GM21825 (cell line): Measurements from ENCODE around the gene THBS3.
"Not testable (repeated sequence)": the region's sequence is repeated elsewhere in the genome, so short reads cannot be mapped to it uniquely, and the experiment has no call there.

ENCODE experiments used
- ATAC-seq: cut with Tn5 transposase; IDR thresholded peaks from one replicate; pipeline ENCODE4 v1.9.1; 2021; ENCODE audit warnings: mild to moderate bottlenecking, moderate library complexity; ENCODE audit not compliant: unreplicated experiment

The THBS3 gene

DNA sequence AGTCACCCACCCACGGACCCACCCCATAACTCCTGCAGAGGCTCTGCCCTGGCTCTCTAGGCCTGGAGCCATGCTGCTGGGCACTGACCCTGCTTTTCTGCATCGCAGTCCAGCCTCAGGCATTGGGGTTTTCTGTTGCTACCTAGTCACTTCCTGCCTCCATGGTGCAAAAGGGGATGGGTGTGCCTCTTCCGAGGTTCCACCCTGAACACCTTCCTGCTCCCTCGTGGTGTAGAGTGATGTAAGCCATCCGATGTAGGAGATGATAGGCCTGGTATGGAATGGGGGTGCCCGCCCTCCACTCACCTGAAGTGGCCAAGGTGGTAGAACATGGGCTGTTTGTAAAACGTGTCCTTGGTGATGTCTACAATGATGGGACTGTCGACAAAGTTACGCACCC, 27.7 kb upstream of the THBS3 start:
- not testable (repeated sequence) for ATAC-seq

DNA sequence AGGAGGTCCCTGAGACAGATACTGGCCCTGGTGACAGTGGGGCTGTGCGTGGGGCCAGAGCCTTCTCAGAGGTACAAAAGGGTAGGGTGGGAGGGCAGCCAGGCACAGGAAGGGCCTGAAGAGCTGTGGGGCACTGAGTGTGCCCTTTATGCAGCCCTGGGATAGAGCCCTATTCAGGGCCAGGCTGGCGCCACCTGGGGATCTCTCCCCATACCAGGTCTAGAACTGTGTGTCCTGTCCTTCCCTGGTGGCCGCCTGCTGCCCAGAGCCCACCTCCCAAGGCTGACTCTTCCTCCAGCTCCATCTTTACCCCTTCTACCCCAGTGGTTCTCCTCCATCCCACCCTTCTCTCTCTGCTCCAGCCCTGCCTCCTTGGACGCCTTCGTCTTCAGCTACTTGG, 25.8 kb upstream of the THBS3 start:
- not testable (repeated sequence) for ATAC-seq

DNA sequence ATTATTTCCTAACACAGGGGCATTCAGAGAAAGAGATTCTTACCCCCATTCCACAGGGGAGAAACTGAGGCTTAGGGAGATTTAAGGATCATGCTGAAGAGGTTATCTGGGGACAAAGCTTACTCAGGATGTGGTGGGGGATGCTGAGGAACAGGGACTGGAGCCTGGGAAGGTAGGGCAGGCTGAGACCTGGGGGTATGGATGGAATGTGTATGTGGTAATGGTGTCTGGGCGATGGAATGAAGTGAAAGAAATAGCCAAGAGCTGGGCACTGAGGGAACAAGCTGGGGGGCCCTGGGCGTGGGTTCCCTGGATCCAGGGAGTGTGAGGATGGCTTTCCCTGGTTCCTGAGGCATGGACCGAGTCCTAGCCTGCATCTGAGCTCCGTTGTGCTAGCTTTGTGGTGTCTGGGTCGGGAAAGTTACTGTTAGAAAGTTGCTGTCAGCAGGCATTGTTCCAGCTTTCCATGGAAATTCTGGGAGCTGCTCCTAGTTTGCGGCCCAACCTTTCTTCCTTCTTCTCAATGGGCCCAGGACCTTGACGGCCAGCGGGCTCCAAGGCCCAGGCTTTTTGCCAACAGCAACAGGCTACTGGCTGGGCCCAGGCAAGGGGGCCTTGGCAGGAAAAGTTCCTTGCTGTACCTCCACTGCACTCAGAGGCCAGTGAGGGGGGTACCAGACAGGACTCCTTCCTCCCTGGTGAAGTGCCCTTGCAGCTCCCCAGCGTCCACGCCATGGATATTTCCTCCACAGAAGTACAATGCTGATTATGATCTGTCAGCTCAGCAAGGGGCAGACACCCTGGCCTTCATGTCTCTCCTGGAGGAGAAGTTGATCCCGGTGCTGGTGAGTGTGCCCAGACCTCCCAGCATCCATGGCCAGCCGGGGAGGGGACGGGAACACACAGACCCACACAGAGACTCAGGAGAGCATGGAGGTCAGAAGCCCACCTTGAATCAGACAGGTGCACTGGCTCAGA, 24.6 kb upstream of the THBS3 start:
- not testable (repeated sequence) for ATAC-seq

DNA sequence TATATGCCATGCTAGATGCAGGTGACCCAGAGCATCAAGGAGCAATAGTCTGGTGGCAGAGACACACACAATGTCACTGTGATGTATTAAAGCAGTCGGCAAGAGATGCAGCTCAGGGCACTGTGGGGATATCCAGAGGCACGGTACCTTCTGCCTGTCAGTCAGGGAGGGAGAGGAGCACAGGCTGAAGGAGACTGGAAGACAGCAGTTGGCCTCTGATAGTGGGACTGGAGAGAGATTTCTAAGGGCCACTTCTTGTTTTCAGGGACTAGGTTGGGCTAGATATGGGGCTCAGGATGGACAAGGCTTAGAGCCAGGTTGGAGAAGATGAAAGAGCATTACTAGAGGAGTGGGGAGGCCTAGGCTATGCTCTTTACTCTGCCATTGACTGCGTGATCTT, 23.6 kb upstream of the THBS3 start:
- not testable (repeated sequence) for ATAC-seq

DNA sequence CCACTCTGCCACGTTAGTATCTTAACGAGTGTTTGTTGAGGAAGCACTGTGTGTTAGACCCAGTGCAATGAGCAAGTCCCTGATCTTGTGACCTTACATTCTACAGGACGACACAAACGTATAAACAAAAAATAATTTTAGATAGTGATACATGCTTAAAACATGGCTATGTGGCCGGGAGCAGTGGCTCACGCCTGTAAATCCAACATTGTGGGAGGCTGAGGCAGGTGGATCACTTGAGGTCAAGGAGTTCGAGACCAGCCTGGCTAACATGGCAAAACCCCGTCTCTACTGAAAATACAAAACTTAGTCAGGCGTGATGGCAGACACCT, 20.4 kb upstream of the THBS3 start:
- ATAC-seq: no peak

DNA sequence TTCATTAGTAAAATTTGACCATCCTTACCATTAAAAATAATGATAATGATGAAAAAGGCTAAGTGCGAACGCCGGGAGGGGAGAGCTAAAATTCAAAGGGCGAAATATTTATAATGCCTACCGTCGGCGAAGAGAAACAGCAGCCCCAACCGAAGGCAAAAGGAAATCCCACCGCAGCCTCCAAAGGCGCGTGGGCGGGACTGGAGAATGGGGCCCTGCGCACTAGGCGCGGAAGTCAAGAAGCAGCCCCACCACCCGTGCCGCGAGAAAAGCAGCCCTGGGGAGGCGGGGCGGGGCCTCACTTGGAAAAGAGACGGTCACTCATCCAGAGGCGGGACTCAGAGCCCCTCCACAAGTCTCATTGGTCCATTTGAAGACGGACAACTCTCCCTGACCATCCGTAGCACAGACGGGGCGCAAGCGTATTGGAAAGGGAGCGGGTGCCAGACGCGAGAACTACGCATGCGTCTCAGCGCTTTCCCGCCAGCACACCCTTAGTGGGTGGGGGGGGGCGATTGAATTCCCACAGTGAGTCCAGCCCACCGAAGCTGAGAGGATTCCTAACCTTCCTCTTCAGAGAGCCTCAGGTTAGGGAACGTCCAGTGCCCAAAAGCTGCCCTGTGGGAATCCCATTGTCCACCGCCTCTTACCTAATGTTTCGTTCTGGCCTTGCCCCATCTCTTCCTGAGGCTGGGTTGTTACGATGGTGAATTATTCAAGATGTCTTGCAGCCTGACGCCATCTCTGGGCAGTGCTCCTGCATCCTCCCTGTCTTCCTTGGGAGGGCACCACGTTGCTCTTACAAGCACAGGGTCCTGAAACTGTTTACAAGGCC, 19.8 kb upstream of the THBS3 start:
- ATAC-seq: peak; percentile 79

DNA sequence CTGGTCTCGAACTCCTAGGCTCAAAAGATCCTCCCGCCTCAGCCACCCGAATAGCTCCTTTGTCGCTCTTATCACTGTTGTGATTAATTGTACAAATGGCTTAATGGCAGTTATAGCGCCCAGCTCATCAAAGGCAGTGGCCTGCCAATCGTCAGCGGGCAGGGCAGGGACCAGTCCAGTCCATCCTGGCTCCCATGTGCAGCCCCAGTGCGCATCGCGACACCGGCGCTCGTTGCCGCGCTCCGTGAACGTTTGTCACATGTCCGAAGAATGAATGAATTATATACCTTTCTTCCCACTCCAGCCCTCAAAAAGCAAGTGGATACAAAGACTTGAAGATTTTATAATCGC, 19.2 kb upstream of the THBS3 start:
- no peak for ATAC-seq

DNA sequence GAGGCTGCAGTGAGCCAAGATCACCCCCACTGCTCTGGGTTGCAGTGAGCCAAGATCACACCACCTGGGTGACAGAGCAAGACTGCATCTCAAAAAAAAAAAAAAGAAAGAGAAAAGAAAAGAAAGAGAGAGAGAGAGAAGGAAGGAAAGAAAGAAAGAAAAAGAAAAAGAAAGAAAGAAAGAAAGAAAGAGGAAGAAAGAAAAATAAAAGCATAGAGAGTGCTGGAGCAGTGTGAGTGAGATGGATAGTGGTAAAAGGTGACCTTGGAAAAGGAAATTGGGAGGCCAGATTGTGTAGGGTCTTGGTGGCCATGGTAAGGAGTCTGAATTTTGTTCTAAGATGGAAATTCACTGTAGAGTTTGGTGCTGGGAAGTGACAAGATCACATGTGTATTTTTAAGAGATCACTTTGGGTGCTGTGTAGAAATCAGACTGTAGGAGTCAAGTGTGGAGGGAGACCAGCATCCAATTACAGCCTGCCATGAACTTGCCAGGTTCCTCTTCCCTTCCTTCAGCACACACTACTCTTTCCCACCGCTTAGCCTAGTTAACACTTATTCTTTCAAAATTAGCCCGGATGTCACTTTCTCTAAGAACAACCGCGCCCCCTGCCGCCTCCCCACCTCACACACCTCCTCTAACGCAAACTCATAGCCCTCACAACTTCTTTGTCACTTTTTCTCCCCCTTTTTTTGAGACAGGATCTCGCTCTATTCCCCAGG, 18.7 kb upstream of the THBS3 start:
- peak; percentile 35 for ATAC-seq

DNA sequence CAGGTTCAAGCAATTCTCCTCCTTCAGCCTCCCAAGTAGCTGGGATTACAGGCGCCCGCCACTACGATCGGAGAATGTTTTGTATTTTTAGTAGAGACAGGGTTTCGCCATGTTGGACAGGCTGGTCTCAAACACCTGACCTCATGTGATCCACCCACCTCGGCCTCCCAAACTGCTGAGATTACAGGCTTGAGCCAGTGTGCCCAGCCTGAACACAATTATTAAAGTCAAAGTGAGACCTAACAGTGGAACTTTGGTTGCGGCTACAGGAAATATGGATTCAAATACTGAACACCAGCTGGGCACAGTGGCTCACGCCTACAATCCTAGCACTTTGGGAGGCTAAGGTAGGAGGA, 17.7 kb upstream of the THBS3 start:
- not testable (repeated sequence) for ATAC-seq

DNA sequence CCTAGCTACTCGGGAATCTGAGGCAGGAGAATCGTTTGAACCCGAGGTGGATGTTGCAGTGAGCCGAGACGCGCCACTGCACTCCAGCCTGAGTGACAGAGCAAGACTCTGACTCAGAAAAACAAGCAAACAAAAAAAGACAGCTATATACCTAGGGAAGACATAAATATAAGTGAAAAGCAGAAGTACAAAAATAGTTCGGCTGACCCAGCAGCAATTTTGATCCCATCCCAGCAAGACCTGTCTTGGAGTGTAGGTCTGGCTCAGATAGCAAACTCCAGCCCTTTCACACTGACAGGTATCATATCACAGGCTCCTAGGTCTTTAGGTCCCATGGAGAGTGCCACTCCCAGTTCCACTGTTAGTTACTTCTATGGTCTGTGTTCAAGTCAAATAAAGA, 15.3 kb upstream of the THBS3 start:
- ATAC-seq: no peak

DNA sequence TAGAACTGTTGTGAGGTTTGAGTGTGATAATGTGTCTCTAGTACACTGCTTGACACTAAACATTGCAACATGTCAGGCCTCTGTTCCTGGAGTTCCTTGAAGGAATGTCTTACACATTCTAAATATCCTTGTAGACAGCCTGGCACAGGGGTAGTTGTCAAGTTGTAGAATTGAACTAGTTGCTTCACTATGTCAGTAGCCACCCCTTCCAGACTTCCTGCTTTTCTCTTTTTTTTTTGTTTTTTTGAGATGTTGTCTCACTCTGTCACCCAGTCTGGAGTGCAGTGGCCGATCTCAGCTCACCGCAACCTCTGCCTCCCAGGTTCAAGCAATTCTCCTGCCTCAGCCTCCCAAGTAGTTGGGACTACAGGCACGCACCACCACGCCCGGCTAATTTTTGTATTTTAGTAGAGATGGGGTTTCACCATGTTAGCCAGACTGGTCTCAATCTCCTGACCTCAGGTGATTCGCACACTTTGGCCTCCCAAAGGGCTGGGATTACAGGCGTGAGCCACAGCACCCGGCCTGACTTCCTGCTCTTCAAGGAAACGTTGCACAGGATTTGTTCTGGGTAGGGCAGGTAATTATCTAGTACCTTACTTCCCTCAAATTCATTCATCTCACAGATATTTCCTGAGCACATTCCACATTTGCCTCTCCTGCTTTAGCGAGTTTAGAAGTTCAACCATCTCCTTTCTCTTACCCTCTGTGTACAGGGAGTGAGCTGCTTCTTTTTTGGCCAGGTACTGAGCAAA, 12.7 kb upstream of the THBS3 start:
- not testable (repeated sequence) for ATAC-seq

DNA sequence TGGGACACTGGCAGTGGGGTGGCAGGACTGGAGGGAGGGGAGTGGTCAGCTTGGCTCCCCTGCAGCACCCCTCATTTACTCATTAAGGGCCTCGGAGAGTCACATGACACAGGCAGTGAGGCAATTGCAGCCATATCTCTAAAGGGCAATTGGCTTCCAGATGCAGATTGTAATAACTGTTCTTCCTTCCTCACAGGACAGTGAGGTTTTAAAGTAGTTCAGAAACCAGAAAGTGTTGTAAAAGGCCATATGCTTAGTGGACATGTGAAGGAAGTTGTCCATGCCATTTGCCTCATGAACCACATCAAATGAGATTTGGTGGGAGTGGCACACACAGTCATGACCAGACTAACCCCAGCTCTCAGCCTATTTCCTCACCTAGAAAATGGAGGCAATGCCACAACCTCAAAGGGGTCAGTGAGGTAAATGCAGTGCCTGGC, 11.9 kb upstream of the THBS3 start:
- no peak for ATAC-seq

DNA sequence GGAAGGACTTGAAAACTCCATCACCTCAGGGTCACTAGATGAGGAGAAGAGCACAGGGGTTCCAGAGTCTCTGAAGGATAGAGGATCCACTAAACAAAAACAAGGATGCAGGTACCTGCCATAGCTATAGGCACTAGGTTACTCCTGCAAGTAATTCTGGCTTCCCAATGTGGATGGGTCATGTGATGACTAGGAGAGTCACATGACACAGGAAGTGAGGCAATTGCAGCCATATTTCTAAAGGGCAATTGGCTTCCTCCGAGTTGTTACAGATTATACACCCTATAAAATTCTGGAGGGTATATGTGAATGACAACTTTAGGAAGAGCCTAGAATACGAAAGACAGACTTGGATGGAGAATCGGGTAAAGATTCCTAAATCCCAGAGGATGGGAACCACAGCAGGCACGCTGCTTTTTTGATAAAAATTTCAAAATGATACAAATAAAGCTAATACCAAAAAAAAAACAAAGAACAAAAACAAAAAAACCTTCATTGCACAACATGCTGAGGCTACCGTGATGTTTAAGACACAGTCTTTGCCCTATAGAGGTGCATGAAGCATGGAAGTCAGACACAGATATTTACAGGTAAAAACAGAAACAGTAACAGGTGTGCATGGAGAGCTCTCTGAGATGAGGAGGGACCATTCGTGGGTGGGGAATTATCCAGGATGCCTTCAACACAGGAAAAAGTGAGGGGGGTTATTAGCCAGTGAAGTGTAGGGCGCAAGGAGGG, 11.3 kb upstream of the THBS3 start:
- no peak for ATAC-seq

DNA sequence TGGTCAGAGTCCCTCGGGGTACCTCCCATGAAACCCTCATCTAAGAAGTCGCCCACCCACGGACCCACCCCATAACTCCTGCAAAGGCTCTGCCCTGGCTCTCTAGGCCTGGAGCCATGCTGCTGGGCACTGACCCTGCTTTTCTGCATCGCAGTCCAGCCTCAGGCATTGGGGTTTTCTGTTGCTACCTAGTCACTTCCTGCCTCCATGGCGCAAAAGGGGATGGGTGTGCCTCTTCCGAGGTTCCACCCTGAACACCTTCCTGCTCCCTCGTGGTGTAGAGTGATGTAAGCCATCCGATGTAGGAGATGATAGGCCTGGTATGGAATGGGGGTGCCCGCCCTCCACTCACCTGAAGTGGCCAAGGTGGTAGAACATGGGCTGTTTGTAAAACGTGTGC, 7.0 kb upstream of the THBS3 start:
- ATAC-seq: not testable (repeated sequence)

DNA sequence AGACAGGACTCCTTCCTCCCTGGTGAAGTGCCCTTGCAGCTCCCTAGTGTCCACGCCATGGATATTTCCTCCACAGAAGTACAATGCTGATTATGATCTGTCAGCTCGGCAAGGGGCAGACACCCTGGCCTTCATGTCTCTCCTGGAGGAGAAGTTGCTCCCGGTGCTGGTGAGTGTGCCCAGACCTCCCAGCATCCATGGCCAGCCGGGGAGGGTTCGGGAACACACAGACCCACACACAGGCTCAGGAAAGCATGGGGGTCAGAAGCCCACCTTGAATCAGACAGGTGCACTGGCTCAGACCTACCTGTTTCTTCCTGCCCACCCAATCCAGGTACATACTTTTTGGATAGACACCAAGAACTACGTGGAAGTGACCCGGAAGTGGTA, 4.3 kb upstream of the THBS3 start:
- ATAC-seq: not testable (repeated sequence)

DNA sequence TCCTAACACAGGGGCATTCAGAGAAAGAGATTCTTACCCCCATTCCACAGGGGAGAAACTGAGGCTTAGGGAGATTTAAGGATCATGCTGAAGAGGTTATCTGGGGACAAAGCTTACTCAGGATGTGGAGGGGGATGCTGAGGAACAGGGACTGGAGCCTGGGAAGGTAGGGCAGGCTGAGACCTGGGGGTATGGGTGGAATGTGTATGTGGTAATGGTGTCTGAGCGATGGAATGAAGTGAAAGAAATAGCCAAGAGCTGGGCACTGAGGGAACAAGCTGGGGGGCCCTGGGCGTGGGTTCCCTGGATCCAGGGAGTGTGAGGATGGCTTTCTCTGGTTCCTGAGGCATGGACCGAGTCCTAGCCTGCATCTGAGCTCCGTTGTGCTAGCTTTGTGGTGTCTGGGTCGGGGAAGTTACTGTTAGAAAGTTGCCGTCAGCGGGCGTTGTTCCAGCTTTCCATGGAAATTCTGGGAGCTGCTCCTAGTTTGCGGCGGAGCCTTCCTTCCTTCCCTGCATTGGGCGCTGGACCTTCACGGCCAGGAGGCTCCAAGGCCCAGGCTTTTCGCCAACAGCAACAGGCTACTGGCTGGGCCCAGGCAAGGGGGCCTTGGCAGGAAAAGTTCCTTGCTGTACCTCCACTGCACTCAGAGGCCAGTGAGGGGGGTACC, 3.8 kb upstream of the THBS3 start:
- ATAC-seq: not testable (repeated sequence)

DNA sequence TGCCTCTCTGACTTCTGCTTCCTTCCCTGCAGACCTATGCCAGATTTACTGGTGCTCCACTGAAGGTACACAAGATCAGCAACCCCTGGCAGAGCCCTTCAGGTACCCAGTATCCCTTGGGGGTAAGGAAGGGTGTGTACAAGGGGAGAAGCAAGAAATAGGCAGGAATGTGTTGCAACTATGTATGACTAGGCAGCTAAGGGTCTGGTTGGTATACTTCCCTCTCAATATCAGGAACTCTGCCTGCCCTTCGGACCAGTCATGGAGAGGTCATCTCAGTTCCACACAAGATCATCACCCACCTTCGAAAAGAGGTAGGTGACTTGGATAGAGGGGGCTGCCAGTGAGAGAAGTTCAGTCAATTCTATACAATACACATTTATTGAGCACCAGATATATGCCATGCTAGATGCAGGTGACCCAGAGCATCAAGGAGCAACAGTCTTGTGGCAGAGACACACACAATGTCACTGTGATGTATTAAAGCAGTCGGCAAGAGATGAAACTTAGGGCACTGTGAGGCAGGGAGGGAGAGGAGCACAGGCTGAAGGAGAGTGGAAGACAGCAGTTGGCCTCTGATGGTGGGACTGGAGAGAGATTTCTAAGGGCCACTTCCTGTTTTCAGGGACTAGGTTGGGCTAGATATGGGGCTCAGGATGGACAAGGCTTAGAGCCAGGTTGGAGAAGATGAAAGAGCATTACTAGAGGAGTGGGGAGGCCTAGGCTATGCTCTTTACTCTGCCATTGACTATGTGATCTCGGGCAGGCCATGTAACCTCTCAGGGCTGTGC, 2.8 kb upstream of the THBS3 start:
- ATAC-seq: no peak

DNA sequence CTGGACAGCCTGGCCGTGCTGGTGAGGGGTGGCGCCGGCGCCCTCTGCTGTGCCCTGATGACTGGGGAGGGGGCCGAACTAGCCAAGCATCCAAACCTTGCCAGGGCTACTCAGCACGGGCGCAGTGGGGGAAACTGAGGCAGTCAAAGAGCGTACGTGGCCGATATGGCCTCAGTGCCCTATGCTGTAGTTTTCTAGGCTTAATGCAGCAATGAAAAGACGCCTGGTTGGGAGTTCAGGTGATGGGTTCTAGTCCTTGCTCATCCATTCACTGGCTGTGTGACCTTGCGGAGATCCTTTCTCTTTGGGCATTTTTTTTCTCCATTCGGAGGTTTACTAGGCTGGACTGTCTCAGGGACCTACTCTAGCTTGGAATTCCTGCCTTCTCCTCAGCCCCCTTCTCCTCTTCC, 1.6 kb upstream of the THBS3 start:
- no peak for ATAC-seq
